GM12874 (cell line): ENCODE data around the gene ATP11C.

Experiments used
- CTCF ChIP-seq: IDR thresholded peaks from 2 replicates; pipeline ENCODE4 v1.5.1; 2011; ENCODE audit warnings: low read depth, mild to moderate bottlenecking, control low read depth, low read length, moderate library complexity; ENCODE audit not compliant: insufficient read depth

ATP11C gene

GRCh38 chrX:139795196-139795595, 137.7 kb downstream of the ATP11C start:
- no peak for TF ChIP-seq CTCF

GRCh38 chrX:139787601-139788000, 145.3 kb downstream of the ATP11C start:
- TF ChIP-seq CTCF, result no peak

GRCh38 chrX:139784807-139785206, 148.0 kb downstream of the ATP11C start:
- TF ChIP-seq CTCF, result no peak

GRCh38 chrX:139783959-139784358, 148.9 kb downstream of the ATP11C start:
- TF ChIP-seq CTCF, result no peak

GRCh38 chrX:139783030-139783429, 149.8 kb downstream of the ATP11C start:
- no peak for TF ChIP-seq CTCF

- no peak for TF ChIP-seq CTCF
Measured at GRCh38 chrX:139776599-139776998, 156.3 kb downstream of the ATP11C start.

- TF ChIP-seq CTCF, result no peak
Measured at GRCh38 chrX:139770366-139770765, 162.5 kb downstream of the ATP11C start.

- TF ChIP-seq CTCF, result no peak
Measured at GRCh38 chrX:139766545-139766983, 166.3 kb downstream of the ATP11C start.
